ENCODE data around the gene VAX1.

Gene VAX1

DNA sequence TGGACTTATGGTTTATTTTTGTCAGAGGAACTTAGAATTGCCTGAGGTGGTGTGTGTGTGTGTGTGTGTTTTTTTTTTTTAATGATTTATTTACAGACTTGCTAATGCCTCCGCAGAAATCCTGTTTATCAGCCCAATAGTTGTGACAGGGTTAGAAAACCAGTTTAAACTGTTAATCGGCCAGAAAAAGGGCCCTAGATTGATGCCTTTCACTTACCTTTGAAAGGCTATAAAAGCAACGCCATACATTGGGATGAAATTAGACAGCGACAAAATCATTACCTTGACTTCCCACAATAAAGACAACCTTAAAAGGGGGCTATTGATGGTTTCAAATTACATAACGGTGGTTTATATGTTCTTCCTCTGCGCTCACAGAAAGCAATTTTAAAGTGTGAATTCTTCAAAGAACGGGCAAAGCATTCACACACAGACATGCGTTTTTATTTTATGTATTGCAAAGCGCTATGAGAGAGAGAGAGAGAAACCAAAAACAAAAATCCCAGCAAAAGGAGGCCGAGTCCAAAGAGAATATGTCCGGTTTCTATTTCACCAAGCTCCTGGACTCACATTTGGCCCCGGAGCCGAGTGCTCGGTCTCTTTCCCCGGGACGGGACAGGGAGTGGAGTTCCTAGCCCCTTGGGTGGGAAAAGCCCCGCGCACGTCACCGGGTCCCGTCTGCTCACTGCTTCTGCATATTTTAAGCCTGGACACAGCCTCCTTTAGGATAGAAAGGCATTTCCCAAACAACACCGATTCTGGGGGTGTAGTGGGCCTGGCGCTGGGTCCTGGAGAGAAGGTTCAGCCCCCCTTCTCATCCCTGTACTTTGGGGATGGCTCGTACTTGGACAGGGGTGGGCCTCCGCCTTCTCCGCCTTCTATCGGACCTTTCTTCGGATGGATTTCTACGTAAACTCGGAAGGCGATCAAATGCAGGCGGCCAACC is 26.8 kb upstream of the VAX1 start:
- in situ Hi-C loops (cut with HindIII; ENCODE audit: low sequenced_read_pairs), result no loop called here

DNA sequence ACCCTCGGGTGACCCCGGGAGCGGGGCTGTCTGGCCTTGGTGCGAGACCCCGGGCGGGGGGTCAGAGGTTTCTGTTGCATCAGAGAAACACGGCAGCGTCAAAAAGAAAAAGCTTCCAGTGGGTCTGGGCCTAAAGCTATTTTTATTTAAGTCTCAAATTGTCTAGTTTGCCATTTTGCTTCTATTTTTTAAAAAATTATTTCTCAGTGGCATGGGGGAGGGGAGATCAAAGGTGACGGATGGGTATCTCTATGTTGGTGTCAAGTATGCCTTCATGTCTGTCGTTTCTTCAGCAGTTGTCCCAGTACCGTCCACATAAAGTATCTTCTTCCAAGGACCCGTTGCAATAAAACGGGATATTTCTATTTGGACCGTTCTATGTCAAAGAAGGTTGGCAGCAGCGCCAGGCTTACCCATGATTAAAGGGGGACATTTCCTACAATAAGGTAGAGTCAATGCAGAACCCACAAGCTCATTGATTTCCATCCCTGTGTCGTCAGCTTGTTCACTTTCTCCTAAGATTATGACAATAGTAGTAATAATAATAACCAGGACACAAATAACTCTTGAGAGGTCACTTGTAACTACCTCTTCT is 26.0 kb upstream of the VAX1 start:
- in situ Hi-C loops (cut with HindIII; ENCODE audit: low sequenced_read_pairs), result no loop called here

DNA sequence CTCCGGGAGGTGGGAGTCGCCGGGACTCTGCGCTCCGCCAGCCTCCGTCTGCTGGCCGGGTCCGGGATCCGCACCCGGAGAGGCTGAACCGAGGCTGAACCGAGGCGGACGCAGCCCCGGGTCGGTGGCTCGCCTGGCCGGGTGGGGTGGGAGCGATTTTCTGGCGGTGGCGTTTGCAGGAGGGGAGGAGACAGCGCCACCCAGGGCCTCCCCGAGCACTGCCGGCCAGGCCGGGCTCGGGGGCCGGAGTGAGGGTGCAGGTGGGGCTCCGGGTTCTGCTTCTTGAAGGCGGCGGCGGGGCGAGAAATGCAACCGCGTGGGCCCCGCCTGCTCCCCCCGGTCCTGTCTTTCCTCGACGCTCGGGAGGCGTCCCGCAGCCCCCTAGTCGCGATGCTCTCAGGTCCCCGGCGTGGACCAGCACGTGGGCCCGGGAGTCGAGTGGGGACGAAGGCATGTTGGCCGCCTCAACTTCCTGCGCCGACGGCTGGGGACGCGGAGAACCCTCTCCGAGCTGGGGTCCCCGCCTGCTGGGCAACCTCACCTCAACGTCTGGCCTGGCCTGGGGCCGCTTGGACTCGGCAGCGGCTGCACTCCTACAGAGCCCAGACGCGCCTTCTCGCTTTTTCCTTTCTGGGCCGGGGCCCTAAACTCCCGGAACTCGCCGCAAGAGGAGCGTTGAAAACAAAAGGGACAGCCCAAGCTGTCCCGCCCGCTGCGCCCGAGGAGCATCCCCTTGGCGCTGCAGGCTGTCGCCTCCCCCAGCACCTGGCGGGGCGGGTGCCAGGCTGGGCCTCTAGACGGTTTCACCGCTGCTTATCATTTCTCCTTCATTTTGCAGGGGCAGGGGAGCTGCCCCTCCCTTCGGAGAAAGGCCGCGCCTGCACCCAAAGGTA is 25.2 kb upstream of the VAX1 start:
- in situ Hi-C loops (cut with HindIII; ENCODE audit: low sequenced_read_pairs), result no loop called here

DNA sequence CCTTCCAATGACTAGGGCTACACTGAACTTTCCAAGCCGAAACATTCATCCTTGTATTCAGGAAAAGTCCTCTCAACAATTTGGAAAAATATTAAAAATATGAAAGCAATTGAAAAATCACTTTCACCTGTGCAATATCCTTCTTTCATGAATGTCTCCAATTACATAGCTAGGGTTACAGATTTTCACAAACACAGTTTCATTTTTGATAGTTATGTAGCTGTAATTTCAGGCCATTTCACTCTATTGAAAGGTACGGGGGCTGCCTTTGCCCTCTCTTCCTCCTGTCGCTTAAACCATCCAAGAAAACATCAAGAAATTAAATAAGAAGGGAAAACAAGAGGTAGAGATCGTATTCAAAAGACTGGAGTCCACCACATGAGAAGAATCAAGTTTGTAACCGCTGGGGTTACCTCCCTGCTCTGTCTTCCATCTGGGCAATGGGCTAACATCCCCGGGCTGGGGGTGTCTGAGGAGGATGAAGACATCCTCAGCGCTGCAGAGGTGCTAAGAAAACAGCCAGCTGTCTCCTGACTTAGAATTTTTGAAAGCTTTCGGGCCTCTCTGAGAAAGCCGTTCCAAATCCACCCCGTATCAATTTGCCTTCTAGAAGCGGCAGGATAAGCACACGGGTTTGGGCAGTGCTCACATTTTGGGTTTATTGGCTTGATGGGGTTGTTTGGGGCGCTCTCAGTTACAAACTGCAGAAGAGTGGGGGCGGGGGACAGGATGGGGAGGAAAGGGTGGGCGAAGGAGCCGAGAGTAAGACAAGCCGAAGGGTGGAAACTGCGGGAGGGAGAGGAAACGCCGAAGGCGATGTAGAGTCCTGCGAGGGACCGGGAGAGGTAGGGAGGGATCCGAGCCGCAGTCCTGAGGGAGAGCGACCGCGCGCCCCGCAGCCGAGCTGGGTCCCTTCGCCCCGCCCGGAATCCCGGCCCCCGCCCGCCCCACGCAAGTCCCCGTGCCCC is 24.3 kb upstream of the VAX1 start:
- in situ Hi-C loops (cut with HindIII; ENCODE audit: low sequenced_read_pairs), result no loop called here

DNA sequence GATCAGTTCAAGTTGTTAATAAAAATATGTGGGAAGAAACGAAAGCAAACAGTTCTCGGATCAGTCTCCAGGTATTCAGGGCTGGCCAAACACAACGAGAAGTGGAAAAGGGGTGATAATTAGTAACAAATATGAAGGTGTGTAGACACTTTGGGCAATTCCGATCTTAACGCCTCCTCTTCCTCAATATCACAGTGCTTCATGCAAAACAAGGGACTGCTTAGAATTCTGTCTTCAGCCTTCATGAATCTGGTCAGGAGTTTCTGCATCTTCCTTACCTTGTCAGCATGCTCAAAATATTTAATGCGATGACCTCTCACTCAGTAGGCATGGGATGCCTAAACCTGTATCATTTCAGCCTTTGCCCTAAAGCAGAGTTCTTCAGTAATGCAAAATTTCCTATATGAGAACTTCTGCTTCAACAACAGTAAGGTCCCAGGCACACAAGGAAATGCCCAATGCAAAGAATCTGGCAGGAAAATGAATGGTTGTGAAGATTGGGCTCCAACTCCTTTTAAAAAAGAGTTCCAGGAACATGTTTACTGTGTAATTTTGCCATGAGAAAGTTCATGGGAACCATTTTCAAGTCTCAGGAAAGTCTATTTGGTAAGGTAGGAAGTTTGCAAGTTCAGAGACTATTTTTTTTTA is 23.4 kb upstream of the VAX1 start:
- in situ Hi-C loops (cut with HindIII; ENCODE audit: low sequenced_read_pairs), result no loop called here

DNA sequence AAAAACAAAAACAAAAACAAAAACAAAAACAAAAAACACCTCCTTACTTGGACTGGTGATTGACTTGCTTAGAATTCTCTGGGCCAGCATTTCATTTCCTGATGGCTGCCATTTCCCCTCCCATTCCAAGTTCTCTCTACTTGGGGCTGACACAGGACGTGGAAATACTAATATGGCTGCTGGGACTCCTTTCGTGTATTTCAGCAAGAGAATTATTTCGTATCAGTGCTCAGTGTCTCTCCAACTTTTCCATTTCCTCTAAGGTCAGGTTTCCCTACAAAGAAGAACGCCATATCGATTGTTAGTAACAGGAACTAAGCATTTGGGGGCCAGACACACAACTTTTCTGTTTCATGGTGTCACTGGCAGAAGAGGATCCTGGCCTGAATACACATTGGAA is 22.5 kb upstream of the VAX1 start:
- in situ Hi-C loops (cut with HindIII; ENCODE audit: low sequenced_read_pairs), result no loop called here

DNA sequence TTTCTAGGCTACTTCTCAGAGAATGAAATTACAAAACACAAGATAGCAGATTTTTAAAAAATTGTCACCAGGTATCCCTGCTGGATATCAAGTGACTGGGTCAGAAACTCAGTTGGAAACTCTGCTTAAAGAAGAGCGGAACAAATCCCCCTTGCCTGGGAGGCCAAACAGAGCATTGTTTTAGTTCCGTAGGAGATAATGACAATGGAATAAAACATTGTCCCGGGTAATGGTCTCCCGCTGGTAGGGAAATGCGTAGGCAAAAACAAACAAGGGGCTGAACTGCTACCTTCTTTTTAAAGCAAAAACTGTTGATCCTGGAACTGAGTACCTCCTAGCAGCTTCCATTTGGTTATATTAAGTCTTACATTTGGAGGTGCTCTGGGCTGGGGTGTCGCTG is 21.3 kb upstream of the VAX1 start:
- in situ Hi-C loops (cut with HindIII; ENCODE audit: low sequenced_read_pairs), result loop anchor here (5.0 kb wide), 1 partner anchor 357 kb away; no protein-coding TSS in a partner anchor

DNA sequence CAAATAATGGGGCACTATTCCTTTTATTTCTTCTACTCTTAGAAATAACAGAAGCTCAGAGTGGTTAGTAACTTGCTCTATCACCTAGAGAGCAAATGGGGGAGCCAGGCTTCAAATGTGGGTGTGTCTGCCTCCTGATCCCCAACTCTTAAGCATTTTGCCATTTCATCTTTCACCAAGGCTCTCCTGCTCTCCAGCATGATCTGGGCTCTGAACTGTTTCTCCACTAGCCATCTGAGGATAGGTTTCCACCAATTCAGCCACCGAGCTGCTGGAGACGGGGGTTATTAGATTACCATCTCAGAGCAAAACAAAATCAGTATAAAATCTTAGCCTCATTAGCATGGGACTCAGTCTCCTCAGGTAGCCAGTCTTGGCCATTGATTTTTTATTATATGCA is 20.2 kb upstream of the VAX1 start:
- in situ Hi-C loops (cut with HindIII; ENCODE audit: low sequenced_read_pairs), result loop anchor here (5.0 kb wide), 1 partner anchor 356 kb away; no protein-coding TSS in a partner anchor

DNA sequence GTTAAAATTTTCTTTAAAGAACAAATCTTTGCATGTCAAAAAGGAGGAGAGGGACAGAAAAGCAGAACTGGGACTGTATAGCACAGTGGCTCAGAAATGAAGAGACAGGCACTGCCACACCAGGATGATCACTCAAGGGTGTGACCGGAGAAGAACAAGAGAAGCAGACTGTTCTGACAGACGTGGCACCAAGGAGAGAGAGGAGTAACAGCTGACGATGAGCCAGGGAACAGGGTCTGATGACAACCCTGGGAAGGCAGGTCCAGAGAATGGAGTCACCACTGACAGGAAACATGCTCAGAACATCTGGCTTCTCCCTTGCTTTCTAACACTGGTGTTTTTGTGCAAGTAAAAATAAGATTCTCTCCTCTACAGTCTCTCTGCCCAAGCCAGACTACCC is 14.6 kb upstream of the VAX1 start:
- in situ Hi-C loops (cut with HindIII; ENCODE audit: low sequenced_read_pairs), result no loop called here

DNA sequence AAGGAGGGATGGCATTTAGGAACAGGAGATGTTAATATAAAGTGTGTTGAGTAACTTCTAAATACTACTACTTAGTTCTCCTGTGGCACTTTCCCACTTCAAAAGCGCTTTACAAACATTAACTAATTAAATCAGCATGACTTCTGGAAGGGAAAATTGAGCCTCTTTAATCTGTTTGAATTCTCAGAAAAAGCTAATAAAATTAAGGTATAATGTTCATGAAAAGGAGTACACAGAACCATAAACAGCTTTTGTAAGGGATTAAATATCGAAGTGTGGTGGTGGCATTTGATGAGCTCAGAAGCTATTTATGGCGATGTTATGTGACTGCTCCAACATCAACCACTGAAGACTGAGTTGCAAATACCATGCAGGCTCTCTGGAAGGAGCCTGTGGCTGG is 10.2 kb upstream of the VAX1 start:
- in situ Hi-C loops (cut with HindIII; ENCODE audit: low sequenced_read_pairs), result no loop called here

DNA sequence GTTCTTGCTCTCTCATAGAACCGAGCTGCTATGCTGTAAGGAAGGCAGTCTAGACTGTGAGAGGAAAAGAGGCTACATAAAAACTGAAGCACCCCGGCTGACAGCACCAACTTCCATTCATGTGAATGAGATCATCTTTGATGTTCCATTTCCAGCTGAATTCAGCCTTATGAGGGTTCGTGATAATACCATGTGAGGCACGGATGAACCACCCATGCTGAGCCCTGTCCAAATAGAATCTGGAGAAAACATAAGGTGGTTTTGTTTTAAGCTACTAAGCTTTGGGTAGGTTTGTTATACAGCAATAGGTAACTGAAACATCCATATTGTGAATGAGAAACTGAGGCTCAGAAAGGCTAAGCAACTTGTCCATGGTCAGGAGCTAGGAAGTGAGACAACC is 6.9 kb upstream of the VAX1 start:
- in situ Hi-C loops (cut with HindIII; ENCODE audit: low sequenced_read_pairs), result no loop called here

DNA sequence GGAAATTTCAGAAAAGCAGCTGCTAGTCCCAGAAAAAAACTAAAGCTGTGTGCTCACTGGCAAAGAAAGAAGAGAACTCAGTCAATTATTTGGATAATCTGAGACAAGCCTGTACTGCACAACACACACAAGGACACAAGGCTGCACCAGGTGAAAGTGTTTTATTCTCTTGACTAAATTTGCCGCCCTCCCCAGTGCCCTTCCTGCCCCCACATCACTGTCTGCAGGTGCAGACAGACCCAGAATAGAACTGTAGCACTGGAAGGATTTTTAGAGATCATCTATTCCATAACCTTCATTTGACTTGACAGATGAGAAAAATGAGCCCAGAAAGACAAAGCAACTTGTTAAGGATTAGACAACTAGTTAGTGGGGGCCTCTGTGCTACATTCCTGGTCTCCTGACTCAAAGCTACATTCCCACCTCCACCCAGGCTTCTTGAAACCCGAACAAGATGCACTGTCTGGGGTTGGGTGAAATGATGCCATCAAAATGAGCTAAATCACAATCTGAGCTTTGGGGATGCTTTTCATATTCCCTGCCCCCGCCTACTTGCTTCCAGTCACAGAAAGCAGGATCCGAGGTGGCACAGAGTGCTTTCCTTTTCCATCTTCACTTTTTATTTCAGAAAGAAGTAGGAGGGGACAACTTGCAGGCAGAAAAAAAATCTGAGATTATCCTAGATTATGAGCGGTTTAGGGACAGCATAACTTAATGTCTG is 5.2 kb upstream of the VAX1 start:
- in situ Hi-C loops (cut with HindIII; ENCODE audit: low sequenced_read_pairs), result no loop called here

DNA sequence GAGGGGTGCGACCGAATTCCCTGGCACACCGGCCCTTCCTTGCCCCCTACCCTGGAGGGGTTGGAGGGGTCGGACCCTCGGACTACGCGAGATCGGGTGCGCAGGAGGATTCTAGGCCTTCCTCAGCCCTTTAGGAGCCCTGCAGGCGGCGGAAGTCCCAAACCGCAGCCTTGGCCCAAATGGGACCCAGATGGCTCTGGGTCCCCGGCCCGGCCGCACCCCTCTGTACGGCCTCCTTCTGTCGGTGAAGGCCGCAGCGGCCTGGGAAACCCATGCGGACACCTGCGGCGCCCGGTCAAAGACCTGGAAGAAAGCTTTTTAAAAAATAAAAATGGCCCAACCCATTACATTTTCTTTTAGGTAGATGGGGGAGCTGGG is 2.4 kb upstream of the VAX1 start:
- in situ Hi-C loops (cut with HindIII; ENCODE audit: low sequenced_read_pairs), result no loop called here

DNA sequence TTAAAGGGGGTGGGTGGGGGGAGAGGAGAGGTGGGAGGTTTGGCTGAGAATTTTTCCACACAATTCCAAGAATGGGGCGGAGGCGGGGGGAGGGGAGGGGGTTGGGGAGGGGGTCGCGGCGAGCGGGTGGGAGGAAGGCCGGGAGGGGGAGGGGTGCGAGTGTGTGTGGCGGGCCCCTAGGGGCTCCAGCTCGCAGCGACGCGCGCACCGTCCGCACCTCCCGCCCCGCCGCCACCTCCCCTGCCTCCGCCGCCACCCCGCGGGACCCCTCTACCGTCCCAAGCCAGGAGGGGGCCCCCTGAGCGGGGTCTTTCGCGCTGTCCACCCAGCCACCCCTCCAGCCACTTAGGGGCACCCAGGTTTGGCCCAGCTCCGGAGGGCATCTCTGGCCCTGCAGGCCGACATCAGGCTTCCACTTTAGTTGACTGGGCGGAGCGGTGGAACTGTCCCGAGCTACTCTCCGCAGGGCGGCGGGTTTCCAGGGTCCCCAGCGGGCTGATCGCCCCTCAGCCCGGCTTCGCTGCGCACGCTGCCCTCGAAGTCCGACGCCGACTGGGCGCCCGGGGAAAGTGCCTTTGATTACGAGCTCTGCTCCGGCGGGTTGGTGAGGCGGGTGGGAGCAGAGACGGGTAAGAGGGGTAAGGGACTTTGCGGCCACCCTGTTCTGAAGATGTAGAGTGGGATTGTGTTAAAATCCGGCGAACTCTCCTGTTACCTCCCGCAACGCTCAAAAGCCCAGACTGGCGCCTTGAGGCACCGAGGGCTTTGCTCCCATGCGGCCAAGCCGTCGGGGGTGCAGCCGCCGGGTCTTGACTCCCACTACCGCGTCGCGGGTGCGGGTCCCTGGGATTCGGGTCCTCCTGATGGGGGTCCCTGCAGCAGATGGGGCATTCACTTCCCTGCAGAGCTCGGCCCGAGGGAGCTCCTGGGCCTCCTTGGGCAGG is 1.8 kb upstream of the VAX1 start:
- in situ Hi-C loops (cut with HindIII; ENCODE audit: low sequenced_read_pairs), result no loop called here

DNA sequence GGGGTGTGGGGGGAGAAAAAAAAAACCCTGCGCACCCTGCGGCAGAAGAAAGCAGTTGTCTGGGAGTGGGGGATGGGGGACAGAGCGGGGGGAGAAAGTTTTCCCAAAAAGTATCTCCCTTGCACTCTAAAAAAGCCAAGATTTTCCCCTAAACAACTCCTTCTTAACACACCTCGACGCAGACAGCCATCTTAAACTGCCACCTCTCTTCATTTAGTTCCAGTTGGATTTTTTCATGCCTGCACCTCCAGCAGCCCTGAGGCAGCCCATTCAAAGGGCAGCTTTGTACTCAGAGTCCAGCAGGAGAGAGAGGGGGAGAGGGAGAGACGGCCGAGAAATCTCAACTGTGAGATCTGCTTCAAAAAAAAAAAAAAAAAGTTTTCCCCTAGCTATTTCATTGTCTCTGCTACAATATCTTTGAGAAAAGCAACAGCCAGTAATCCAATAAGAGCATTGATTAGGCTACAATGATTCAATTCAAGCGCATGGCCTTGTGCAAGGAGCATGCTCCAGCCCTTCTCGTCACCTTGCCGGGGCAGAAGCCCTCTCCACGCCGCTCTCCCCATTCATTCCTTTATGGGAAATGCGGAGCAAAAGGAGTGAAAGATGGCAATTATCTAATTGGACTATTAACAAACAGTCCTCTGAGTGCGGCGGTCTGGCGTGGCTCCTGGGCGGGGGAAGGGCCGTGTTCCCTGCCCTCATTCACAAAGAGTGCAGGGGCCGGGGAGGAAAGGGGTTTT is 939 bp upstream of the VAX1 start:
- in situ Hi-C loops (cut with HindIII; ENCODE audit: low sequenced_read_pairs), result no loop called here

DNA sequence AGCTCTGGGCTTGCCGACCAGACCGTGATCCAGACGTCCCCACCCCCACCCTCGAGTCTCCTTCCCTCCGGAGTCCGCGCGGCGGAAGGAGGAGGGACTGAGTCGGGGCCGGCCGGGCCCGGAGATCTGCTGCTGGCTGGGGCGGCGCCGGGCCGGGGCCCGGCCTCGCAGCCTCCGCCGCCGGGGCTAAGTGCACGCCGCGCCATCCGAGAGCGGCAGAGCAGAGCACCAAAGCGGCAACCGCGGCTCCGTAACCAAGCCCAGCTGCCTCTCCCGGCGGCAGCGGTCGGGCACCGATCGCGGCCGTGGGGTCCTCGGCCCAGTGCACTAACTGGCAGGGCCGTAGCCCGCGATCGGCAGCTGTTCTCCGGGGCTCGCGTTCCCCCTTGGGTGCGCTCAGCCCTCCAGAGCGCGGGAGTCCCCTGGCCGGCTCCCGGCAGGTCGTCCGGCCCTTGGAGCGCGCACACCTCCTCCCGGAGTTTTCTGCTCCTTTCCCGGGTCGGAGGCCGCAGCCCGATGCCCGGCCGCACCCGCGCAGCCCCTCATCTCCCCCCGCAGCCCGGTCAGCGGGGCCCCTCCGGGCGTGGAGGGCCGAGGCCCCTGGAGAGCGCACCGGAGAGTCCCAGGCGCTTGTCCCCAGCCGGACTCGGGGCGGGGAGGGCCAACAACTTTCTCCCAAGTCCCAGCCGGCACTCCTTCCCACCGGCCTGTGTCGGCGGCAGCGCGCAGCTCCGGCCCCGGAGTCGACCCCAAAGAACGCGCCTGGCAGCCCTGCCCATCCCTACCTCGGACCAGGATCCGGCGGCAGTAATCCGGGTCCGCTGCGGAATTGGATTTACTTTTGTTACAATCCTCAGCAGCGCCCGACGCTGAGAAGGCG is 799 bp downstream of the VAX1 start:
- in situ Hi-C loops (cut with HindIII; ENCODE audit: low sequenced_read_pairs), result no loop called here

Data from DLD1 (cell line).